Stimulated activated naive CD8-positive, alpha-beta T cell treated with anti-CD3 and anti-CD28 coated beads, Interleukin-15, Interleukin-2, amounts not matched to agents 100 U/mL and 50 U/mL, for 24 hours (primary cell): ENCODE measurements around the gene FRMD7.
"Not testable (repeated sequence)": the region's sequence is repeated elsewhere in the genome, so short reads cannot be mapped to it uniquely, and the experiment has no call there.

ENCODE experiments used
- ATAC-seq: fragments of 150-1000 bp; cut with Tn5 transposase; one replicate; pipeline ENCODE4 v1.10.0; 2021
- DNase-seq: peaks from one replicate; pipeline ENCODE4 v3.0.0; 2021

Gene FRMD7

GRCh38 chrX:132127743-132128142 lies at the start of gene FRMD7:
Gene FRMD7 (minus strand): TSS chrX:132128020. CDS start chrX:132127844, 176 bp downstream.
- ATAC-seq (no peak), DNase-seq (no peak)

GRCh38 chrX:132173647-132174046 lies 45.8 kb upstream of the FRMD7 start:
- DNase-seq (no peak), ATAC-seq (no peak)

GRCh38 chrX:132171881-132172280 lies 44.1 kb upstream of the FRMD7 start:
- DNase-seq: no peak
- ATAC-seq: no peak

GRCh38 chrX:132171478-132171877 lies 43.7 kb upstream of the FRMD7 start:
- ATAC-seq (no peak), DNase-seq (no peak)

- no peak for DNase-seq
- no peak for ATAC-seq
These were observed 41.7 kb upstream of the FRMD7 start for GRCh38 chrX:132169554-132169953.

- no peak for ATAC-seq
- DNase-seq: no peak
These were observed 37.8 kb upstream of the FRMD7 start for GRCh38 chrX:132165651-132166050.

GRCh38 chrX:132165005-132165404 lies 37.2 kb upstream of the FRMD7 start:
- DNase-seq: no peak
- no peak for ATAC-seq

- not testable (repeated sequence) for ATAC-seq
These were observed 35.3 kb upstream of the FRMD7 start for GRCh38 chrX:132163094-132163493.

GRCh38 chrX:132153166-132153565 lies 25.3 kb upstream of the FRMD7 start:
- no peak for ATAC-seq
- DNase-seq: no peak

More at GRCh38 chrX:132163094-132163493, 35.3 kb upstream of the FRMD7 start:
- not testable (repeated sequence) for DNase-seq

GRCh38 chrX:132146456-132146855 lies 18.6 kb upstream of the FRMD7 start:
- no peak for DNase-seq

GRCh38 chrX:132144061-132144460 lies 16.2 kb upstream of the FRMD7 start:
- DNase-seq: no peak
- no peak for ATAC-seq

More at GRCh38 chrX:132146456-132146855, 18.6 kb upstream of the FRMD7 start:
- no peak for ATAC-seq

GRCh38 chrX:132125906-132126305 lies 1.9 kb downstream of the FRMD7 start:
- DNase-seq: no peak
- no peak for ATAC-seq

- DNase-seq: no peak
- no peak for ATAC-seq
These were observed 6.9 kb downstream of the FRMD7 start for GRCh38 chrX:132120913-132121312.

- no peak for DNase-seq
- no peak for ATAC-seq
These were observed 7.9 kb downstream of the FRMD7 start for GRCh38 chrX:132119821-132120515.

GRCh38 chrX:132119283-132119682 lies 8.5 kb downstream of the FRMD7 start:
- ATAC-seq: no peak
- DNase-seq: no peak

GRCh38 chrX:132118358-132118757 lies 9.5 kb downstream of the FRMD7 start:
- DNase-seq: no peak
- ATAC-seq: no peak

GRCh38 chrX:132115792-132116191 lies 12.0 kb downstream of the FRMD7 start:
- ATAC-seq (no peak), DNase-seq (no peak)

- no peak for ATAC-seq
- DNase-seq: no peak
These were observed 13.2 kb downstream of the FRMD7 start for GRCh38 chrX:132114607-132115006.

- no peak for DNase-seq
- ATAC-seq: no peak
These were observed 20.5 kb downstream of the FRMD7 start for GRCh38 chrX:132107291-132107690.

- ATAC-seq (no peak), DNase-seq (no peak)
These were observed 26.0 kb downstream of the FRMD7 start for GRCh38 chrX:132101799-132102198.

GRCh38 chrX:132101206-132101605 lies 26.6 kb downstream of the FRMD7 start:
- DNase-seq (no peak), ATAC-seq (no peak)

GRCh38 chrX:132098704-132099103 lies 29.1 kb downstream of the FRMD7 start:
- ATAC-seq, DNase-seq: not testable (repeated sequence)

GRCh38 chrX:132094164-132094563 lies 33.7 kb downstream of the FRMD7 start:
- no peak for ATAC-seq
- no peak for DNase-seq

- no peak for ATAC-seq
- DNase-seq: no peak
These were observed 34.5 kb downstream of the FRMD7 start for GRCh38 chrX:132093239-132093860.
